B cell (primary cell): ENCODE measurements around the gene SERPINE2. TPM values are rescaled to one million over a fixed set of nuclear protein-coding genes. Genes with fewer than 3 reads are reported as not detected.

Experiments
- ATAC-seq: fragments of 200-7000 bp; cut with Tn5 transposase; one replicate; pipeline ENCODE4 v1.10.0; 2021; ENCODE audit warnings: low read depth, mild to moderate bottlenecking, moderate number of reproducible peaks, moderate library complexity
- CTCF ChIA-PET: fragments of 350-600 bp; sonication (Branson Sonifier 250); formaldehyde crosslinking; loops from one replicate; lab custom pipeline; 2021; ENCODE audit warnings: antibody characterized with exemption, inconsistent platforms; lab: Charles Lee
- POLR2A ChIA-PET: fragments of 350-600 bp; sonication (Branson Sonifier 250); formaldehyde crosslinking; loops from one replicate; lab custom pipeline; 2021; ENCODE audit warnings: antibody characterized with exemption; lab: Charles Lee
- DNase-seq: peaks from one replicate; pipeline ENCODE4 v3.0.0; 2013
- H2AFZ ChIP-seq: 2 replicates; pipeline ENCODE4 v1.6.1; 2012; ENCODE audit warnings: mild to moderate bottlenecking, low read depth, low read length; ENCODE audit not compliant: insufficient read depth, poor library complexity, severe bottlenecking
- H3K27ac ChIP-seq, 2 donors: 1 replicate in 1 of 2; 2 replicates in 1 of 2; pipeline ENCODE4 v1.5.1; 2012 to 2013; ENCODE audit warnings: low read length in 2 of 2, mild to moderate bottlenecking in 2 of 2, moderate library complexity in 1 of 2
- H3K27me3 ChIP-seq, 4 experiments: fragments of 200-600 bp in 1 of 4; sonication (generic) in 1 of 4; replicated peaks in 1 of 4; 1 replicate in 2 of 4; 2 replicates in 2 of 4; pipeline versions ENCODE4 v1.6.1 to v1.7.0; 2013 to 2016; ENCODE audit warnings: low read length in 3 of 4, mild to moderate bottlenecking in 2 of 4, mixed read lengths in 1 of 4, moderate library complexity in 1 of 4; ENCODE audit not compliant: insufficient read depth in 4 of 4, control insufficient read depth in 3 of 4; ENCODE audit errors: control extremely low read depth in 1 of 4
- H3K36me3 ChIP-seq, 2 experiments: replicated peaks in 1 of 2; 1 replicate in 1 of 2; 2 replicates in 1 of 2; pipeline versions ENCODE4 v1.6.1 to v1.7.1; 2013; ENCODE audit warnings: low read length in 1 of 2; ENCODE audit not compliant: insufficient read depth in 2 of 2, control insufficient read depth in 1 of 2; ENCODE audit errors: control extremely low read depth in 1 of 2, extremely low read depth in 1 of 2
- H3K4me1 ChIP-seq, 2 donors: fragments of 200-600 bp in 1 of 2; sonication (generic) in 1 of 2; 1 replicate in 1 of 2; 2 replicates in 1 of 2; pipeline versions ENCODE4 v1.5.1 to v1.6.1; 2013 to 2017; ENCODE audit warnings: low read length in 2 of 2; ENCODE audit not compliant: control insufficient read depth in 2 of 2, insufficient read depth in 2 of 2
- H3K4me2 ChIP-seq: replicated peaks from 2 replicates; pipeline ENCODE3; 2012; ENCODE audit warnings: mild to moderate bottlenecking, low read depth, low read length; ENCODE audit not compliant: poor library complexity, severe bottlenecking
- H3K4me3 ChIP-seq, 5 experiments: fragments of 200-600 bp in 1 of 5; sonication (generic) in 1 of 5; 1 replicate in 3 of 5; 2 replicates in 2 of 5; pipeline versions ENCODE4 v1.5.1 to v1.7.0; 2011 to 2016; ENCODE audit warnings: low read length in 4 of 5, mild to moderate bottlenecking in 4 of 5, low read depth in 2 of 5, control low read depth in 1 of 5, moderate library complexity in 1 of 5; ENCODE audit not compliant: insufficient read depth in 1 of 5; ENCODE audit errors: control extremely low read depth in 1 of 5, extremely low read depth in 1 of 5
- H3K79me2 ChIP-seq: fragments of 200-600 bp; sonication (generic); one replicate; pipeline ENCODE4 v1.6.0; 2016; ENCODE audit warnings: low read length; ENCODE audit not compliant: control insufficient read depth, insufficient read depth
- H3K9ac ChIP-seq: fragments of 200-600 bp; sonication (generic); 2 replicates; pipeline ENCODE4 v1.6.1; 2017; ENCODE audit warnings: mild to moderate bottlenecking, low read length, moderate library complexity
- H3K9me3 ChIP-seq, 3 donors: one replicate each; pipeline versions ENCODE4 v1.6.1 to v1.7.1; 2013; ENCODE audit warnings: low read length in 2 of 3; ENCODE audit not compliant: control insufficient read depth in 2 of 3, insufficient read depth in 1 of 3; ENCODE audit errors: control extremely low read depth in 1 of 3
- H4K20me1 ChIP-seq: 2 replicates; pipeline ENCODE4 v1.6.0; 2012; ENCODE audit warnings: mild to moderate bottlenecking, low read length; ENCODE audit not compliant: insufficient read depth, control insufficient read depth, poor library complexity, severe bottlenecking
- H3K27ac Mint-ChIP-seq: one replicate; pipeline ENCODE4 v1.8.0; 2021; ENCODE audit warnings: mixed read lengths
- H3K27me3 Mint-ChIP-seq: one replicate; pipeline ENCODE4 v1.8.0; 2021; ENCODE audit warnings: mixed read lengths
- H3K4me1 Mint-ChIP-seq: one replicate; pipeline ENCODE4 v1.8.0; 2021; ENCODE audit warnings: mixed read lengths
- H3K4me3 Mint-ChIP-seq: one replicate; pipeline ENCODE4 v1.8.0; 2021; ENCODE audit warnings: mixed read lengths
- H3K9me3 Mint-ChIP-seq: one replicate; pipeline ENCODE4 v1.8.0; 2022; ENCODE audit warnings: mixed read lengths; ENCODE audit not compliant: insufficient read depth
- CTCF ChIP-seq: fragments of 200-600 bp; IDR thresholded peaks from one replicate; pipeline ENCODE4 v1.8.0; 2022; ENCODE audit warnings: antibody characterized with exemption, mild to moderate bottlenecking
- EZH2 ChIP-seq: IDR thresholded peaks from 2 replicates; pipeline ENCODE4 v1.6.1; 2012; ENCODE audit warnings: borderline replicate concordance, low read depth, mild to moderate bottlenecking, moderate library complexity, low read length; ENCODE audit not compliant: insufficient read depth, poor library complexity, severe bottlenecking
- WGBS: methylation state at CpG from one replicate; pipeline ENCODE4 v1.1.5; 2013; ENCODE audit warnings: missing lambda C conversion rate; ENCODE audit not compliant: insufficient coverage; 5-methylcytosine and 5-hydroxymethylcytosine counted together
- intact Hi-C: fragments of 100-400 bp; cut with micrococcal nuclease; formaldehyde crosslinking; loops from one replicate; pipeline ENCODE4 v1.10.0; 2022
- polyA plus RNA-seq: library from polyadenylated mRNA; depleted of rRNA; stranded (reverse); fragments of >200 nt; gene quantifications from 2 replicates; pipeline ENCODE4 v1.2.3, GENCODE V29; 2012
- total RNA-seq, 2 donors: library from RNA; stranded (reverse); fragments of 120-200 nt in 1 of 2; gene quantifications; 1 replicate in 1 of 2; 2 replicates in 1 of 2; pipeline versions ENCODE4 v1.2.3 to v1.2.4, GENCODE V29; 2013 to 2022

Gene SERPINE2
- total and polyA plus RNA-seq, 2 donors (not counting 1 experiment from before 2014, with no cell fraction given): 0.45 to 1.8 TPM

- intact Hi-C loops: no loop called here
- ATAC-seq (no peak), DNase-seq (no peak)
- Histone ChIP-seq H3K27me3 (peaks cover 0 to 3% (median 0%) of the 10 kb centered on the region in 4 experiments), H3K36me3 (no peaks in the 10 kb centered on the region), H3K27ac (no peak overlapping the region), H2AFZ (no peak overlapping the region), H3K4me2 (no peak overlapping the region), H4K20me1 (no peaks in the 10 kb centered on the region), H3K4me3 (no peak overlapping the region), H3K9ac (no peak overlapping the region), H3K79me2 (no peaks in the 10 kb centered on the region), H3K9me3 (no peaks in the 10 kb centered on the region), H3K4me1 (no peaks in the 10 kb centered on the region)
- 79% methylated on average over 1 of the region's 3 CpGs for WGBS
- no peak overlapping the region for H3K4me3 Mint-ChIP-seq
- ChIA-PET CTCF (interaction anchor here (2.4 to 7.6 kb wide), 3 partner anchors 10 to 296 kb away, joined by 12 to 307 read pairs (median 50); no protein-coding TSS in a partner anchor), POLR2A (no interaction called here)
- H3K27ac Mint-ChIP-seq: no peak overlapping the region
- no peaks in the 10 kb centered on the region for H3K4me1 Mint-ChIP-seq
- H3K27me3 Mint-ChIP-seq: peaks cover 15% of the 10 kb centered on the region
- no peak for TF ChIP-seq EZH2
- TF ChIP-seq CTCF: no peak
- no peaks in the 10 kb centered on the region for H3K9me3 Mint-ChIP-seq
Measured at GRCh38 chr2:223989856-223990232, 49.2 kb downstream of the SERPINE2 start.

GRCh38 chr2:223989206-223989855, 49.8 kb downstream of the SERPINE2 start:
- POLR2A ChIA-PET: no interaction called here
- H3K27ac Mint-ChIP-seq: no peak overlapping the region
- 86% methylated on average over 10 of the region's 10 CpGs for WGBS
- no peak overlapping the region for H3K27ac ChIP-seq
- no peak overlapping the region for H3K4me3 Mint-ChIP-seq
- H3K27me3 ChIP-seq: peaks cover 0 to 3% (median 0%) of the 10 kb centered on the region in 4 experiments
- H3K9me3 Mint-ChIP-seq: no peaks in the 10 kb centered on the region
- H3K9ac ChIP-seq: no peak overlapping the region
- no peaks in the 10 kb centered on the region for H3K79me2 ChIP-seq
- CTCF ChIA-PET: interaction anchor here (2.4 to 7.6 kb wide), 3 partner anchors 10 to 296 kb away, joined by 12 to 307 read pairs (median 50); no protein-coding TSS in a partner anchor
- H3K4me1 ChIP-seq: no peaks in the 10 kb centered on the region
- no peak for DNase-seq
- intact Hi-C loops: no loop called here
- no peaks in the 10 kb centered on the region for H3K9me3 ChIP-seq
- TF ChIP-seq EZH2: no peak
- no peak for TF ChIP-seq CTCF
- no peaks in the 10 kb centered on the region for H3K4me1 Mint-ChIP-seq
- H3K27me3 Mint-ChIP-seq: peaks cover 19% of the 10 kb centered on the region
- no peak overlapping the region for H3K4me2 ChIP-seq
- no peaks in the 10 kb centered on the region for H3K36me3 ChIP-seq
- H4K20me1 ChIP-seq: no peaks in the 10 kb centered on the region
- H3K4me3 ChIP-seq: no peak overlapping the region
- no peak overlapping the region for H2AFZ ChIP-seq
- ATAC-seq: no peak
